T follicular helper cell (primary cell): Measurements from ENCODE around the gene KLHL22.
"Not testable (repeated sequence)": the region's sequence is repeated elsewhere in the genome, so short reads cannot be mapped to it uniquely, and the experiment has no call there.

ENCODE experiments used
- DNase-seq: peaks from one replicate; pipeline ENCODE4 v3.0.0-alpha.2; 2020; ENCODE audit warnings: low read depth

Gene KLHL22

DNA sequence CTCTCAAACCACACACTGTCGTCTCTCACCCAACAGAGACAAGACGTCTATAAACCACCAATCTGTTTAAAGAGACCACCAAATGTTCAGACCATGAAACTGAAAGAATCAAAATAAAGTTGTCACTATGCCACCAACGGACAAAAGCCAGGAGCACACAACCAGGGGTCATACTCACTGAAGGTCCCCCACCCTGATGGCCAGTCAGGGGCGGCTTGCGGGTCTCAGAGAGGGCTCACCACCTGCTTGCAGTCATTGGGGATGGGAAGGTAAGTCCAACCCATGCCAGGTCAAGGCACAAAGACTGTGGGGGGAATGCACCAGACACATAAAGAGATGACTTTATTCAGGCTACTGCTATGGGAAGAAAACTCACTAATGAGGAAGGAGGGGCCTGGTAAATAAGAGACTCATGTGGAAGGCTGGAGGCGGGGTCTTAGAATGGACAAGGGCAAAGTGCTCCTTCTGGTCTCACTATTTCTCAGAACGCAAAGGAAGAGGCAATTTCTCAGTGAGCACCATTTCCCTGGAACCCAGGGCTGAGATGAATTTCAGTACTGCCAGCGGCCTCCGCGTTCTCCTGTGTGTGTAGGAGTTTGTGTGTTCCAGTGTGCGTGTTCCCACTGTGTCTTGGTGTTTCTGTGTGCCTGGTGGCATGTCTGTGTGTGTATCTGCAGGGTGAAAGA lies 75.3 kb downstream of the KLHL22 start:
- no peak for DNase-seq

DNA sequence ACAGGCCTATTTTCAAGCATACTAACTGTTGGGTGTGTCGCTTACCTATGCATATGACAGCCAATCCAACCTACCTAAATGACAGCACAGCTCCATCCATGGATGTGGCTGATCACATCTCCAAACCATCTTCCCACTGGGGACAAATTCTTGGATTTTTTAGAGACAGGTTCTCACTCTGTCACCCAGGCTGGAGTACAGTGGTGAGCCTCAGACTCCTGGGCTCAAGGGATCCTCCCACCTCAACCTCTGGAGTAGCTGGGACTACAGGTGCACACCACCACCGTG lies 76.0 kb downstream of the KLHL22 start:
- DNase-seq: no peak

DNA sequence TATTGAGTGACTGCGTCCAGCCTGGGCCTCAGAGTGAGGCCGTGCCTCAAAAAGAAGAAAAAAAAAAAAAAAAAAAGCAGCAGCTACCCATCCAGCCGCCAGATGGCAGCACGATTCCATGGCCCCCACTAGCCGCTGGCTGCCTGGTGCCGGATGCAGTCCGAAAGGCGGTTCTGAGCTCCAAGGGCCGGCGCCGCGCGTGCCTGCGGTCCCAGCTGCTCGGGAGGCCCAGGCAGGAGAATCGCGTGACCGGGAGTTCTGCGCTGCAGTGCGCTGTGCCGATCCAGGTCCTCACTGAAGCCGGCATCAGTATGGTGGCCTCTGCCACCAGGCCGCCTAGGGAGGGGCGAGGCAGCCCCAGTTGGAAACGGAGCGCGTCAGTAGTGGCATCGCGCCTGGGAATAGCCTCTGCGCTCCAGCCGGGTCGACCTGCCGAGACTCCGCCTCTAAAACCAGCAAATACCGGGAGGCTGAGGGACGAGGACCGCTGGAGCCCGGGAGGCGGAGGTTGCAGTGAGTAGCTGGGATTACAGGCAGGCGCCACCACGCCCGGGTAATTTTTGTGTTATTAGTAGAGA lies 77.3 kb downstream of the KLHL22 start:
- peak; percentile 62 for DNase-seq

DNA sequence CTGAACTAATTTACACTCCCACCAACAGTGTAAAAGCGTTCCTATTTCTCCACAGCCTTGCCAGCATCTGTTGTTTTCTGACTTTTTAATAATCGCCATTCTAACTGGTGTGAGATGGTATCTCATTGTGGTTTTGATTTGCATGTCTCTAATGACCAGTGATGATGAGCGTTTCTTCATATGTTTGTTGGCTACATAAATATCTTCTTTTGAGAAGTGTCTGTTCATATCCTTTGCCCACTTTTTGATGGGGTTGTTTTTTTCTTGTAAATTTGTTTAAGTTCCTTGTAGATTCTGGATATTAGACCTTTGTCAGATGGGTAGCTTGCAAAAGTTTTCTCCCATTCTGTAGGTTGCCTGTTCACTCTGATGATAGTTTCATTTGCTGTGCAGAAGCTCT lies 79.9 kb downstream of the KLHL22 start:
- DNase-seq: not testable (repeated sequence)

DNA sequence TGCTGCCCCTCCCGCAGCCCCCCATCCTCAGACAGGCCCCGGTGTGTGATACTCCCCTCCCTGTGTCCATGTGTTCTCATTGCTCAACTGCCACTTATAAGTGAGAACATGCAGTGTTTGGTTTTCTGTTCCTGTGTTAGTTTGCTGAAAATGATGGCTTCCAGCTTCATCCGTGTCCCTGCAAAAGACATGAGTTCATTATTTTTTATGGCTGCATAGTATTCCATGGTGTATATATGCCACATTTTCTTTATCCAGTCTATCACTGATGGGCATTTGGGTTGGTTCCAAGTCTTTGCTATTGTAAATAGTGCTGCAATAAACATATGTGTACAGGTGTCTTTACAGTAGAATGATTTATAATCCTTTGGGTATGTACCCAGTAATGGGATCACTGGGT lies 80.4 kb downstream of the KLHL22 start:
- DNase-seq: not testable (repeated sequence)

DNA sequence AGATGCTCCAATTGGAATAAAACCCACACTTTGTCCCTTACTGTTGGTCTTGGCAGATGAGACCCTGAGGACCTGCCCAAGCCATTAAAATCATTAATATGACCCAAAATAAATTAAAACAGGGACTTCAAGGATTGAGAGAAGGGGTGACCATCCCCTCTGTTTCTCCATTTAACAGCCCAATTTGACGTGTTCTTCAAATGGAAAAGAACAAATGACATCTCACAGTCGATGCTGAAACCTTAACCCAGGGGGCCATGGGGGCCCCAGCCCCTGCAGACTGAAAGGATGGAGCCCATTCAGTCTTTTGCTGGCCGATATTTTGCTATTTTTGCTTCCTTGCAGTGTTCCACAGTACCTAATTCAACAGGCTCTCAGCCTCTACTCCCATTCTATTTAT lies 81.1 kb downstream of the KLHL22 start:
- DNase-seq: no peak

DNA sequence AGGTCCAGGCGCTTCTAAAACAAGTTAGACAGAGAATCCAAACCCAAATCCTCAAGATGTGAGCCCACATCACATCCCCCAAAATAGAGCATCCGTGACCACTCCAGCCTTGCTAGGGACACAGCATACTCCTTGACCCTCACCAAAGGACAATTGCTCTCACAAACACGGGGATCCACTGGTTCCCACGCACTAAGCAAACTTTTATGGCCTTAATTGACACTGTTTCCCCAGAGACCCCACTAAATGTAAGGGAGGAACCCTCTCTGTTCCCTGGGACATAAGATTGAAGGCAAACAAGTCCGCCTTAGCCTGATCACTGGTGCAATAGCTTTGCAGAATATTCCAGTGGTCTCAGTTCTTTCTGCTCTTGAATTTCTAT lies 81.5 kb downstream of the KLHL22 start:
- no peak for DNase-seq

DNA sequence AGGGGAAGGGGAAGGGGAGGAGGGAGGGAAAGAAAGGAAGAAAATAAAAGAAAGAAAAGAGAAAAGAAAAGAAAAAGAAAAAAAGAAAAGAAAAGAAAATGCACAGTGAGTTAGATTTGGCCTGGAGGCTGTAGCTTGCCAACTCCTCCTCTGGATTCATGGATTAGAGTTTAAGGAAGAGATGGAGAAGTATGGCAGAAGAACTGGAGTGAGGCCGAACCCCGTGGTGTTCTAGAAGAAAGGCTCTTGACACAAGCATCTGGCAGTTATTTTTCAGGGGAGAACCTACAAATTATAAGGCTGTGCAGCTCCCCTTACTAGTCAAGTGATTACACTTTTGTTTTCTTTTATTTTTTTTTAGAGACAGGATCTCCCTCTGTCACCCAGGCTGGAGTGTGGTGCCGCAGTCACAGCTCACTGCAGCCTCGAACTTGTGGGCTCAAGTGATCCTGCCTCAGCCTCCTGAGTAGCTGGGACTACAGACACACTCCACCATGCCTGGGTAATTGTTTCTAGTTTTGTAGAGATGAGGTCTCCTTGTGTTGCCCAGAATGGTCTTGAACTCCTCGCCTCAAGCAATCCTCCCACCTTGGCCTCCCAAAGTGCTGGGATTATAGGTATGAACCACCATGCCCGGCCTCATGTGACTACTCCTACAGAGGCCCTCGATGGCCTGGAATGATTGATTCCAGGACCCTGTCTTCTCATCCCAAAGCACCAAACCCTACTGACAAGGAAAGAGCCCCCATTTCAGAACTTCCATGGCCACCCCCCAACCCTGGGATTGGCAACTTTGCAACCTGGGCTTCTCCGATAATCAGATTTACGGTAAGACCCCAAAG lies 82.2 kb downstream of the KLHL22 start:
- DNase-seq: no peak

DNA sequence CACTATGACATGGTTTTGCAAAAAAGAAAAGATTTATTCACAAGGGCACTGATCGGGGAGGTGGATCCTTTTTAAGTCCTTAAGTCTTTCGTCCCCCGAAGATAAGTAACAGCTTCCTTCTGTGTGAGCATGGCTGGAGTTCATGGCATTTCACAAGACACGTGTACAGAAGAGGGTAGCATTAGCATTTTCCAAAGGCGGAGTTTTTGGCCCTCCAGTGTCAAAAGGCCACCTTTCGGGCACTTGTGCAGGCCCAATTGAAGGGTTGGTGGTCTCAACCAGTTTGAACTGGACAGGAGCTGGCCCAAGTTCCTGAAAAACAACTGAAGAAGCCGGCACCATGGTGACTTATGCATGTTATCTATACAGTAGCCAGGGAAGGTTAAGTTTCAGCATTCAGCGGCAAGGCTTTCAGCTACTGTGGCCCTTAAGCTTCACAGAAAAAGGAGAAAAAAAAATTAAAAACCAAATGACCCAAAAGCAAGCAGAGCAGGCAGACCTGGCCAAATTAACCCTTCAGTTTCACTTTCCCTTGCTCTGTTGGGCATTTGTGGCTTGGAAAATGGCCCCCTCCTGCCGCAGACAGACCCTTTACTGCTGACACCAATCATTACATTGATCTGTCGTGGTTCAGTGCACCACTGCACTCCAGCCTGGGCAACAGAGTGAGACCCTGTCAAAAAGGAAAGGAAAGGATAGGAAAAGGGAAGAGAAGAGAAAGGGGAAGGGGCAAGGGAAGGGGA lies 83.0 kb downstream of the KLHL22 start:
- no peak for DNase-seq

DNA sequence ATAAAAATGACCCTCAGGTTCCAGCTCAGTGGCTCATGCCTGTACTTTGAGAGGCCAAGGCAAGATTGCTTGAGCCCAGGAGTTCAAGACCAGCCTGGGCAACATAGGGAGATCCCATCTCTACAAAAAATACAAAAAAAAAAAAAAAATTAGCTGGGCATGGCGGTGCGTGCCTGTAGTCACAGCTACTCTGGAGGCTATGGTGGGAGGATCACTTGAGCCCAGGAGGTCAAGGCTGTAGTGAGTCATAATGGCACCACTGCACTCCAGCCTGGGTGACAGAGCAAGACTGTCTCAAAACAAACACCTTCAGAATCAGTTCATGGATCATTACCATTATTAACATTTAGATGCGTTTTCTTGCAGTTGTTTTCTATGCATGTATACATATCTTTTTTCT lies 86.2 kb downstream of the KLHL22 start:
- not testable (repeated sequence) for DNase-seq

DNA sequence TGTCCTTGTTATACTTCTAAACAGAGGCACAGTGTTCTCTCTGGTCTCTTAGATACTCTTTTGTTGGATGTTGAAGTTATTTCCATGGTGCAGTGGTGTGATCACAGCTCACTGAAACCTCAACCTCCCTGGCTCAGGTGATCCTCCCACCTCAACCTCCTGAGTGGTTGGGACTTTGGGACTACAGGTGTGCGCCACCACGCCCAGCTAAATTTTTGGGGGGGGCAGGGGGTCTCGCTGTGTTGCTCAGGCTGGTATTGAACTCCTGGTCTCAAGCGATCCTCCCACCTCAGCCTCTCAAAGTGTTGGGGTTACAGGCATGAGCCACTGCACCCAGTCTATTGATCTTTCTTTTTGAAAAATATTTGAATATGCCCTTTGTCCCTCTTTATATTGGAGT lies 86.7 kb downstream of the KLHL22 start:
- DNase-seq: no peak

DNA sequence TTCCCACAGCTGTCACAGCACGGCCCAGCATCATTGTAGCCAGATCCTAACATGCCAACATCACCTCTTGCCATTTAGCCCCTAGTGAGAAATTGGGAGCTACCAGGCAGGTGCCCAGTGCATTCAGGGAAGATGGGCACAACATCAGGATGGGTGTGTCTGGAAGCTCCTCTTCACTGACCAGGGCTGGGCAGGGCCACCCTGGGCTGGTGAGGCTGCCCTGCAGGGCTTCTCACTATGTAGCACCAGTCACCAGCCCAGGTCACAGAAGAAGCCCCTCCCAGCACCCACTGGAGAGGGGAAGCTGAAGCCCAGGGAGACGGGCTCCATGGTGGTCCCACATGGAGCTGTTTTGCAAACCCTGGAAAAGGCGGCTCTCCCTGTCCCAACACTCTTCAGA lies 87.8 kb downstream of the KLHL22 start:
- no peak for DNase-seq

DNA sequence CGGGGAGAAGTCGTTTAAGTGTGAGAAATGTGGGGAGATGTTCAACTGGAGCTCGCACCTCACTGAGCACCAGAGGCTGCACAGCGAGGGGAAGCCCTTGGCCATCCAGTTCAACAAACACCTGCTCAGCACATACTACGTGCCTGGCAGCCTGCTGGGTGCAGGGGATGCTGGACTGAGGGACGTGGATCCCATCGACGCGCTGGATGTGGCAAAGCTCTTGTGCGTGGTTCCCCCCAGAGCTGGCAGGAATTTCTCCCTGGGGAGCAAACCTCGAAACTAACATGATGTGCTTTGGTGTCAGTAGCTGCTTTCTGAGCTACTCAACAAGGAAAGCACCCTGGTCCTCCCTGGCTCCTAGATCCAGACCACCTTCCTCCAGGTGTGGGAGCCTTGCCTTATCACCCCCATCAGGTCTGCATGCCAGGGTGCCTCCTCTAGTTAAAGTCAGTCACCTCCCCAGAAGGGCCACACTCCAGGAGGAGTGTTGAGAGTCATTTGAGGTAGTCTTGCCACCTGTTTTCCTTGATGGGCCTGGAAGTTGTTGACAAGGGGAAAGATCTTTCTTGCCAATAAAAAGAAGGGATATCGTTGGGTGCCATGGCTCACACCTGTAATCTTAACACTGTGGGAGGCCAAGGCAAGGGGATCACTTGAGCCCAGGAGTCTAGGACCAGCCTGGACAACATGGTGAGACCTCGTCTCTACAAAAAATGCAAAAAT lies 88.7 kb downstream of the KLHL22 start:
- DNase-seq: no peak

DNA sequence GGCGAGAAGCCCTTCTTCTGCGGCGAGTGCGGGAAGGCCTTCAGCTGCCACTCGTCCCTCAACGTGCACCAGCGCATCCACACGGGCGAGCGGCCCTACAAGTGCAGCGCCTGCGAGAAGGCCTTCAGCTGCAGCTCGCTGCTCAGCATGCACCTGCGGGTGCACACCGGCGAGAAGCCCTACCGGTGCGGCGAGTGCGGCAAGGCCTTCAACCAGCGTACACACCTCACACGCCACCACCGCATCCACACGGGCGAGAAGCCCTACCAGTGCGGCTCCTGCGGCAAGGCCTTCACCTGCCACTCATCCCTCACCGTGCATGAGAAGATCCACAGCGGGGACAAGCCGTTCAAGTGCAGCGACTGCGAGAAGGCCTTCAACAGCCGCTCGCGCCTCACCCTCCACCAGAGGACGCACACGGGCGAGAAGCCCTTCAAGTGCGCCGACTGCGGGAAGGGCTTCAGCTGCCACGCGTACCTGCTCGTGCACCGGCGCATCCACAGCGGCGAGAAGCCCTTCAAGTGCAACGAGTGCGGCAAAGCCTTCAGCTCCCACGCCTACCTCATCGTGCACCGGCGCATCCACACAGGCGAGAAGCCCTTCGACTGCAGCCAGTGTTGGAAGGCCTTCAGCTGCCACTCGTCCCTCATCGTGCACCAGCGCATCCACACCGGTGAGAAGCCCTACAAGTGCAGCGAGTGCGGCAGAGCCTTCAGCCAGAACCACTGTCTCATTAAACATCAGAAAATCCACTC lies 89.5 kb downstream of the KLHL22 start:
- DNase-seq: no peak

DNA sequence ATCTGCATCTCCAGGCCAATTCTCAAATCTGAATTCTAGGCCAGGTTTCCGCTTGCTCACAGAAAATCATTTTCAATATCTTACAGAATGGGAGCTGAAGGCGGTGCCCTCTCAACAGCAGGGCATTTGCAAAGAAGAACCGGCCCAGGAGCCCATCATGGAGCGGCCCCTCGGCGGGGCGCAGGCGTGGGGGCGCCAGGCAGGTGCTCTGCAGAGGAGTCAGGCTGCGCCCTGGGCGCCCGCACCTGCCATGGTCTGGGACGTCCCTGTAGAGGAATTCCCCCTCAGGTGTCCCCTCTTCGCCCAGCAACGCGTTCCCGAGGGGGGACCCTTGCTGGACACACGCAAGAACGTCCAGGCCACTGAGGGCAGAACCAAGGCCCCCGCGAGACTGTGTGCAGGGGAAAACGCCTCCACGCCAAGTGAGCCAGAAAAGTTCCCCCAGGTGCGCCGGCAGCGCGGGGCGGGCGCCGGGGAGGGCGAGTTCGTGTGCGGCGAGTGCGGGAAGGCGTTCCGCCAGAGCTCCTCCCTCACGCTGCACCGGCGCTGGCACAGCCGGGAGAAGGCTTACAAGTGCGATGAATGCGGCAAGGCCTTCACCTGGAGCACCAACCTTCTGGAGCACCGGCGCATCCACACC lies 90.2 kb downstream of the KLHL22 start:
- DNase-seq: no peak

DNA sequence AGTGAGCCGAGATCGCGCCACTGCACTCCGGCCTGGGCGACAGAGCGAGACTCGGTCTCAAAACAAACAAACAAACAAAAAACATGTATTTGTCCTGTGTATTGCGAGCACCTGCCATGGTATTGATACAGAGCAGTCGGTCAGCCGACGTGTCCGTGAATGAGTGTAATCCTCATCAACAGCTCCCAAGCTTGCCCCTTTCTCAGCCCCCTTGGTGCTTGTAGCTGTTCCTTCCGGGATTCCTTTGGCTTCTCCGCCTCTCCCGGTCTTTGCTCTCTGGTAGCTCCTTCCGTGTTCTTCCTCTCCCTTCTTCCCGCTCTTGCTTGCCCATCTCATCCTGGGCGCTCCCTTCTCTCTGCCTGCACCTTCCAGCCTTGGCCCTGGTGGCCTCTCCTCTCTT lies 90.7 kb downstream of the KLHL22 start:
- no peak for DNase-seq

DNA sequence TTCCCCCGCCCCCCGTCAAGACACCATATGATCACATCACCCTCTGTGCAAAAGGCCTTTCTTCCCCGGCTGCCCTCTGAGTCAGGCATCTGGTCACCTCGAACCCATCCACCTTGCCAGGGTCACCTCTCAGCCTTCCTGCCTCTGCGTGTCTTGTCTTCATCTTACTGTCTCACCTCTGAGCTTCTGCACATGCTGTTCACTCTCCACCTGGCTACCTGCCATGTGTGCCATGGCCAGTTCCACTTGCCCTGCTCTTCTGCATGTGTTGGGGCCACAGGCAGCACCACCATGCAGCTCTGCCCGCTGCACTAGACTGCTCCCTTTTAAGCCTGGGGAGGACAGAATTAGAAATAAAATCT lies 91.8 kb downstream of the KLHL22 start:
- DNase-seq: no peak

DNA sequence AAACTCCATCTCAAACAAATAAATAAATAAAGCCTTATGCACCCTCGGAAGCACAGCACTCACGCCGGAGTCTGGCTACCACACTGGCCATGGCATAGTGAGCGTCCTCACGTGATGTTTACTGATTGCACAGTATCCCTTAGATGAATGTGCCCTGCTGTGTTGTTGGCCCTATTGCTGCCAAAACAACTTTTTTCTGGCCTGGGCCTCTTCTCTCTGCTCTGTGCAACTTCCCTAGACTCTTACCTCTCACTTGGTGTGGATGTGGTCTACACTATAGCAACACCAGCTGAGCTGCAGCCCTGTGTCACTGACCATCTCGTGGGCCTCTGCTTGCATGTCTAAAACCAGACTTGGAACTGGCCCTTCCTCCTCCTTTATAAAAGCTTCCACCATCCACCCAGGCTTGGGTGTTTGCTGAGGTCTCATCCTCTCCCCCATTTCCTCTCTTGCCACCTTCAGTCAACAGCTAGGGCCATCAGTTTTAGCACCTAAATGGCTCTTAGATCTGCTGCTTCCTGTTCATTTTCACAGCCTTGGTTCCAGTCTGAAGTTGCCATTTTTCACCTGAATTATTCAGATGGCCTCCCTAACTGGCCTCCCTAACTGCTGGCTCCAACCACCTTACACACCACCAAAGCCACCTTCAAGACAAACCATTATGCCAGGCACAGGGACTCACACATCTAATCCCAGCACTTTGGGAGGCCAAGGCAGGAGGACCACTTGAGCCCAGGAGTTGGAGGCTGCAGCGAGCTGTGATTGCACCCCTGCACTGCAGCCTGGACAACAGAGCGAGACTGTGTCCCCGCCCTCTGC lies 92.4 kb downstream of the KLHL22 start:
- no peak for DNase-seq

DNA sequence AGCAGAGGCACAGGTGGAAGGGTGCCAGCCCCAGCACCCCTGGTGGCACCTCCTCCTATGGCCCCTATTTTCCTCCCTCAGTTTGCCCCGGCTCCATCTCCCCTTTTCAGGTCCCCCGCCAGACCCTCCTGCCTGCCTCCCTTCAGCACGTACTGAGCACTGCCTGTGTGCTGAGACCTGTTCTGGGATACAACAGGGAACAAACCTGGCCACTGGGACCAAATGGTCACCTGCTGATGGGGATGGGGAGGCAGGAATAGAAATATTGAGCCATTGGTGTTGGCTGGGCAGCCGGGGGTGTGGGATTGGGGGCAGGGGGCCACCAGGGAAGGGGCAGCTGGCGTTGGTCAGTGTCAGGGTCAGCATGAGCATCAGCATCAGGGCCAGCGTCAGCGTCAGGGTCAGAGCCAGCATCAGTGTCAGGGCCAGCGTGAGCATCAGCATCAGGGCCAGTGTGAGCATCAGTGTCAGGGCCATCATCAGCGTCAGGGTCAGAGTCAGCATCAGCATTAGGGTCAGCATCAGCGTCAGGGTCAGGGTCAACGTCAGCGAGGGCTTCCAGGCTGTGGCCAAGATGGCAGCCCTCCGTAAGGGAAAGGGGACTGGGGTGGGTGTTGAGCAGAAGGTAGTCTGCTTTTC lies 94.1 kb downstream of the KLHL22 start:
- DNase-seq: no peak
